Left cardiac atrium (tissue), 4 donors: ENCODE results near the gene FCER1G. TPM values are rescaled to one million over a fixed set of nuclear protein-coding genes. Genes with fewer than 3 reads are reported as not detected.
"Not testable (repeated sequence)": the region's sequence is repeated elsewhere in the genome, so short reads cannot be mapped to it uniquely, and the experiment has no call there.

Source experiments
- ATAC-seq, 2 donors: fragments of 200-7000 bp; cut with Tn5 transposase; one replicate each; pipeline ENCODE4 v1.9.1; 2020; ENCODE audit warnings: mild to moderate bottlenecking in 2 of 2, moderate library complexity in 2 of 2
- DNase-seq: peaks from one replicate; pipeline ENCODE4 v3.0.0-alpha.2; 2020
- intact Hi-C, 2 donors: fragments of 100-400 bp; cut with DNase I; formaldehyde crosslinking; loops; one replicate each; pipeline versions ENCODE4 v1.14.1 to v1.15.1; 2022 to 2023
- total RNA-seq, 2 donors: library from RNA; stranded (reverse); fragmentation: NEBNext Ultra II Directional; extraction: Animal tissue kit (Norgen Biotek cat#: 25700); gene quantifications; one replicate each; pipeline ENCODE4 v1.2.1, GENCODE V29; 2021
- donor health status: DM: no; HTN: yes; CAD: no.
- donor health status: DM: no; HTN: yes; CAD: no; lungs with severe emphysema.
- donor health status: DM: yes; HTN: yes; CAD: no.
- donor health status: Dilated cardiomyopathy.

The FCER1G gene
- total RNA-seq, 2 donors from 2014 or later, result 35.9 to 92.7 TPM

DNA sequence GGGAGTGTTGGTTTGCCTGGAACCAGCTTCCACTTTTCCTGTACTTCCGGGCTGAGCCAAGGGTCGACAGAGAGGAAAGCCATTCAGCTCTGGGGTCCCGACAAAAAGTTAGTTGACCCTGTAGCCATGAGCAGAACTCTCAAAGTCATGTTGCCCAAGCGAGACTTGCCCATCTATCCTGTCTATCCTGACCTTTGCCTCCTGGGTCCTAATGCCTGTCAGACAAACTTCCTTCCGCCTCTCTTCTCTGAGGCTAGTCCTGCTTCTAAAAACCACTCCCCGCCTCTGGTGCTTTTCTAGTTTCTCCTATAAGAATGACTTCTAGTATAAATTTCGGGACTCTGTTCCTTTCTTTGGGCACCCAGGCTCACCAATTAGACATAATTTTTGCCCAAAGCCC is 35.7 kb downstream of the FCER1G start:
- ATAC-seq, result no peak

GRCh38 chr1:161251579-161251978 is 36.5 kb downstream of the FCER1G start:
- no peak for DNase-seq
- intact Hi-C loops, result no loop called here
- no peak for ATAC-seq

More for the DNA sequence above, 35.7 kb downstream of the FCER1G start:
- intact Hi-C loops, result no loop called here
- DNase-seq, result no peak

DNA sequence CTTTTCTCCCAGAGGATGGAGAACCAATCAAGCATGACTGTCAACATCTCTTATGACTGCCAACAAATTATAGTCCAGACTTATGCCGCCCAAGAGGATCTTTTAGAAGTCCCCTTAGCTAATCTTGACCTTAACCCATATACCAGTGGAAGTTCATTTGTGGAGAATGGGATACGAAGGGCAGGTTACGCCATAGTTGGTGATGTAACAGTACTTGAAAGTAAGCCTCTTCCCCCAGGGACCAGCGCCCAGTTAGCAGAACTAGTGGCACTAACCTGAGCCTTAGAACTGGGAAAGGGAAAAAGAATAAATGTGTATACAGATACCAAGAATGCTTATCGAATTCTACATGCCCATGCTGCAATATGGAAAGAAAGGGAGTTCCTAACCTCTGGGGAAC is 40.2 kb downstream of the FCER1G start:
- ATAC-seq, DNase-seq, intact Hi-C loops: not testable (repeated sequence)

- ATAC-seq, intact Hi-C loops, DNase-seq: not testable (repeated sequence)
These were observed 40.9 kb downstream of the FCER1G start for GRCh38 chr1:161255955-161256520.

DNA sequence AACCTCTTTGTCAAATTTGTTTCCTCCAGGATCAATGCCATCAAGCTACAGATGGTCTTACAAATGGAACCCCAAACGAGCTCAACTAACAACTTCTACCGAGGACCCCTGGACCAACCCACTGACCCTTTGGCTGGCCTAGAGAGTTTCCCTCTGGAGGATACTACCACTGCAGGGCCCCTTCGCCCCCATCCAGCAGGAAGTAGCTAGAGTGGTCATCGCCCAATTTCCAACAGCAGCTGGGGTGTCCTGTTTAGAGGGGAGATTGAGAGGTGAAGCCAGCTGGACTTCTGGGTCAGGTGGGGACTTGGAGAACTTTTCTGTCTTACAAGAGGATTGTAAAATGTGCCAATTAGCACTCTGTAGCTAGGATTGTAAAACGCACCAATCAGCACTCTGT is 42.0 kb downstream of the FCER1G start:
- intact Hi-C loops, DNase-seq, ATAC-seq: not testable (repeated sequence)

GRCh38 chr1:161258439-161259344 is 43.6 kb downstream of the FCER1G start, which contains the start of gene PCP4L1:
TSS of gene PCP4L1 (plus strand) at chr1:161258745. CDS start at chr1:161258975, 230 bp downstream.
- DNase-seq (peak; percentile 40), ATAC-seq (peak; percentile 86 to 94)
- intact Hi-C loops, result no loop called here

GRCh38 chr1:161259345-161259702 is 44.2 kb downstream of the FCER1G start:
- no peak for DNase-seq
- no peak for ATAC-seq

DNA sequence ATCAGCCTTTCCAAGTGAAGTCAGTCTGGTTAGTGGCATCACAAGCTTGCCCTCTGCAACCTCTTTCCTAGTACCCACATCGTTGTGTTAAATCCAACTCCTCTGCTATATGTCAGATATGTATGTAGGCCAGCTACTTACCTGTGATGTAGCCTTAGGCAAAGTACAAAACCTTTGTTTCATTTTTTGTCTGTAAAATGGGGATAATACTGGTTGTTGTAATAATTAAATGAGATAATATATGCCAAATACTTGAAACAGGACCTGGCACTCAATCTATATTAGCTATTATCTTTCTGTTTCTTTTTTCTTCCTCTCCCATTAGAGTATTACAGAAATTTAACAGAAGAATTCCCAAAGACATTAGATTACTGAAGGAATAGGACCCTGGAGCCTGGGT is 44.7 kb downstream of the FCER1G start:
- DNase-seq (no peak), ATAC-seq (no peak)
- intact Hi-C loops, result no loop called here

More at GRCh38 chr1:161259345-161259702, 44.2 kb downstream of the FCER1G start:
- intact Hi-C loops, result no loop called here

DNA sequence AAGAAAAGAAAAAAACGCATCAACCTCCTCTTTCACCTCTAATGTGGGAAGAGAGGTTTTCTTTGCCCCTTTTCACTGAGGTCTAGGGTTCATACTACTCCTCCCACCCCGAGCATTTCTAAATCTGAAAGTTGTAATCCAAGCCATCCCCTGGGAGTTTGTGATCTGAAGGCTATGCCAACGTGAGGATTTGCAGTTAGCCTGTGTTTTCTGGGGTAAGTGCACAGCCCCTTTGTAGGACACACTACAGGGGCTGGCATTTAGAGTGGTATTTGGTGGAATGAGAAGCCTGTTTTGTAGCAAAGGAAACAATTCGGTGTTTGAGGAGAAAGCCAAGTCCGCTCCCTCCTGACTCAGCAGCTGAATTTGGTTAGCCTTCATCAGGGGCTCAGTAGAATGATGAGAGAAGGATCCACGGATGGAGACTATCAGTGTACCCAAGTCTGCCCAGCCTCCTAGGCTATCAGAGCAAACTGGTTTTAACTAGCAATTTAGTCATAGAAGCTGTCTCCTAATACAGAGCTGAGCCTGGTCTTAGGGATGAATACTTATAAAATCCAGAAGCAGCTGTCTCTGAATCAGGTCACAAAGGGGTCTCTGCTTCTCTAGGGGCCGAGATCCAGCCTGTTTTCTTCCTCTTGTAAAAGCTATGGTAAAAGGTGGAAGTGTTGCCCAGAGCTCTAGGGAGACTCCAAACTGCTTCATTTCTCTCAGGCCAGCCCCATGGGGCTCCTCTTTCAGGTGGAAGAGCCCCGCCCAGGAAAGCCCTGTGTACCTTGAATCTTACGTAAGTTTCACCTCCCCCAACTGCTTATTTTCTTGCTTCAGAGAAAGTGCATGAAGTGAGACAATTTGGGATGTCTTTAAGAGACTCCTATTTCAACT is 45.5 kb downstream of the FCER1G start:
- intact Hi-C loops, result no loop called here
- DNase-seq (no peak), ATAC-seq (no peak)

GRCh38 chr1:161261261-161262235 is 46.5 kb downstream of the FCER1G start:
- no peak for DNase-seq
- intact Hi-C loops, result no loop called here
- ATAC-seq, result no peak

DNA sequence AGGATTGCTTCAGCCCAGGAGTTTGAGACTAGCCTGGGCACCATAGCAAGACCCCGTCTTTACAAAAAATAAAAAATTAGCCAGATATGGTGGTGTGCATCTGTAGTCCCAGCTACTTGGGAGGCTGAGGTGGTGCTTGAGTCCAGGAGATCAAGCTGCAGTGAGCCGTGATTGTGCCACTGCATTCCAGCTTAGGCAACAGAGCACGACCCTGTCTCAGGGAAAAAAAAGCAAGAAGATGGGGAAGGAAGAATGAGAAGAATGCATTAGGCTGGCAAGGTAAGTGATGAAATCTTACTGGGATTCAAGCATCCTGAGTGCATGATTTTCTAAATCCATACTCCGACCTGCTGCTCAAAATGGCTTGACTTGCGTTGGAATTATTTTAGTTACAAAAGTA is 50.2 kb downstream of the FCER1G start:
- DNase-seq (no peak), ATAC-seq (no peak)
- intact Hi-C loops, result no loop called here

DNA sequence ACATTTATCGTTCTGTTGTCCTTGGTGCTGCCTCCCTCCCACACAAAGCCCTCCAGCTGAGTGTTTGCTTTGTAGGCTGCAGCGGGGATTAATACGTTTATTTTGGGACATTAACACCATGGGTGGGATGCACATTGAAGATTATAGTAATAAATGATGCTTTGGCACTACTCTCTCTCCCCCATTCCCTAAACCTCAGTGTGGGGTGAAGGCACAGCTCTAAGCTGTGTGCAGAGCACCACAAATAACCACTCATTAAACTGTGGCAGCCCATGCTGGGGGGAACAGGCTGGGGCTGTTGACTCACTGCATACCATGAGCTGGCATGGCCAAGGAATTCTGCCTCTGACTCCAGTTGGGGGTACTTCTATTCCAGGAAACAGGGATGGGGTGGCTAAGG is 51.1 kb downstream of the FCER1G start:
- DNase-seq (no peak), ATAC-seq (peak in 1 of 2 donors; percentile 32)
- intact Hi-C loops, result no loop called here

DNA sequence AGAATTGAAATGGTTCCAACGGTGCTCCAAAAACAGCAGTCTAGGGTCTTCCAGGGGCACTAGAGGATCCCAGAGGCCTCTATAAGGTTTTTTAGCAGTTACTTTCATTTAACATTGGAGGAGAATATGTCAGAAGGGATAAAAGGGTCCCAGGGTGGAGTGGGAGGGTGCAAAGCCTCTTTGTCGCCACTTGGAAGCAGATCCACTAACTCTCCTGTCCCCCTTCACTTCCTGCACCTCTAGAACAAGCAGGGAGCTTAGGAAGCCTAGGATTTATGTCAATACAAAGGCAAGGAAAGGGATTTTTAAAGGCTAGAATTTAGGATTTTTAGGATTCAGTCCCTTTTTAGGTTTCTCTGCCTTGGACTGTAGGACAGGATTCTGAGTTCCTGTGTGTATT is 51.7 kb downstream of the FCER1G start:
- ATAC-seq (no peak), DNase-seq (no peak)
- intact Hi-C loops, result no loop called here

- intact Hi-C loops, result no loop called here
- ATAC-seq (no peak), DNase-seq (no peak)
These were observed 52.2 kb downstream of the FCER1G start for GRCh38 chr1:161267321-161267720.
